Stimulated activated CD8-positive, alpha-beta memory T cell treated with anti-CD3 and anti-CD28 coated beads, Interleukin-15, amount 100 ng/mL, for 24 hours (primary cell): Measurements from ENCODE around the gene BICDL1.
A peak's percentile ranks its signal among the peaks of the same experiment; 100 is the strongest.
"Not testable (repeated sequence)": the region's sequence is repeated elsewhere in the genome, so short reads cannot be mapped to it uniquely, and the experiment has no call there.

Experiments
- DNase-seq: peaks from one replicate; pipeline ENCODE4 v3.0.0-alpha.2; 2020; ENCODE audit warnings: low read depth

BICDL1 gene, protein sequence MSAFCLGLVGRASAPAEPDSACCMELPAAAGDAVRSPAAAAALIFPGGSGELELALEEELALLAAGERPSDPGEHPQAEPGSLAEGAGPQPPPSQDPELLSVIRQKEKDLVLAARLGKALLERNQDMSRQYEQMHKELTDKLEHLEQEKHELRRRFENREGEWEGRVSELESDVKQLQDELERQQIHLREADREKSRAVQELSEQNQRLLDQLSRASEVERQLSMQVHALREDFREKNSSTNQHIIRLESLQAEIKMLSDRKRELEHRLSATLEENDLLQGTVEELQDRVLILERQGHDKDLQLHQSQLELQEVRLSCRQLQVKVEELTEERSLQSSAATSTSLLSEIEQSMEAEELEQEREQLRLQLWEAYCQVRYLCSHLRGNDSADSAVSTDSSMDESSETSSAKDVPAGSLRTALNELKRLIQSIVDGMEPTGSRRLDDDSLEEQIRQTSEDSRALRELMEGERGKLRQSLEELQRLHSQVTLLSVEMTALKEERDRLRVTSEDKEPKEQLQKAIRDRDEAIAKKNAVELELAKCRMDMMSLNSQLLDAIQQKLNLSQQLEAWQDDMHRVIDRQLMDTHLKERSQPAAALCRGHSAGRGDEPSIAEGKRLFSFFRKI

GRCh38 chr12:119988472-119989360, at the start of gene BICDL1:
TSS of gene BICDL1 (plus strand) at chr12:119989236. CDS start at chr12:119989869, 633 bp downstream.
- peak; percentile 95 for DNase-seq

GRCh38 chr12:119940897-119941296, 48.1 kb upstream of the BICDL1 start:
- no peak for DNase-seq

GRCh38 chr12:119942386-119942785, 46.6 kb upstream of the BICDL1 start:
- DNase-seq = no peak

DNA sequence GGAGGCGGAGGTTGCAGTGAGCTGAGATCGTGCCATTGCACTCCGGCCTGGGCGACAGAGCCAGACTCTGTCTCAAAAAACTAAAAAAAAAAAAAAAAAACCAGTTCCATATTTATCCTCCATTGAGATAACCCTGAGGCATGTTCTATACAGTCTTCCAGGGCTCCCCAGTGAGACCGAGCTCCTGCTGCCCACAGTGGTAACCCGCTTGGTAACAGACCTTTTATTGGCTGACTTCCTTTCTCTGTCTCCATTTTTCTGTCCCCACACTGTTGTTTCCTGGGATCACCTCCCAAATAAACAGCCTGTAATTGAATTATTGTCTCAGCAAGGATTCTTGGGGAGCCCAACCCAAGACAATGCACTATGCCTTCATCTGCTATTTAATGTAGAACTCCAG, 42.8 kb upstream of the BICDL1 start:
- no peak for DNase-seq

DNA sequence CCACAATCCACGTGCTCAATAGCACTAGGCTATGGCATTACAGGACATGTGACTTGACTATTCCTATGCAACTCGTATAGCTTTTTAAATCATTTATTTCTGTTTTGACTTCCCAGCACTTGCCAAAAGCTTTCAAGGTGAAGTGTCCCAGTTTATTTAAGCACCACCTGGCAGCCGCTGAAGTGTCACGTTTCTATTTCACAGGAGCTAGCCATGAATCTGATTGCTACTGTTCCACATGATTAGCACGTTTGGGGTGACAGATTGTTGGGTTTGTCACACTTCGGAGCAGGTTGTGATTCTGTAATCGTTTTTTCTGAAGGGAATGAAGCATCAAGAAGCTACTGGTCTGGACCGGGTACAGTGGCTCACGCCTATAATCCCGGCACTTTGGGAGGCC, 39.9 kb upstream of the BICDL1 start:
- DNase-seq = no peak

DNA sequence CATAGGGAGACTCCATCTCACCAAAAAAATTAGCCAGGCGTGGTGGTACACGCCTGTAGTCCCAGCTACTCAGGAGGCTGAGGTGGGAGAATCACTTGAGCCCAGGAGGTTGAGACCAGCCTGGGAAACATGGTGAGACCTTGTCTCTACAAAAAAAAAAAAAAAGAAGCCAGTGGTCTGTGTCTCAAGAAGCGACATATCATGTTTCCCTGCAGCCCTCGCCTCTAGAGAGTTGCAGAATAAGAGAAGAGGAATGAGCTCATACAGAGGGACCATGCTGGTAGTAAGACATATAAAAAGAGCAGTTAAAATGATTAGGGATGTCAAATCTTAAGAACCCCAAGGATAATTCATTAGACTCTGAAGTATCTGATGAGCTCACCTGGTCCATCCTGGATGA, 39.4 kb upstream of the BICDL1 start:
- no peak for DNase-seq

GRCh38 chr12:119956047-119956446, 33.0 kb upstream of the BICDL1 start:
- DNase-seq = no peak

- DNase-seq = no peak
Measured at GRCh38 chr12:119957135-119957534, 31.9 kb upstream of the BICDL1 start.

GRCh38 chr12:119959435-119959834, 29.6 kb upstream of the BICDL1 start:
- DNase-seq = no peak

GRCh38 chr12:119964123-119964522, 24.9 kb upstream of the BICDL1 start:
- no peak for DNase-seq

DNA sequence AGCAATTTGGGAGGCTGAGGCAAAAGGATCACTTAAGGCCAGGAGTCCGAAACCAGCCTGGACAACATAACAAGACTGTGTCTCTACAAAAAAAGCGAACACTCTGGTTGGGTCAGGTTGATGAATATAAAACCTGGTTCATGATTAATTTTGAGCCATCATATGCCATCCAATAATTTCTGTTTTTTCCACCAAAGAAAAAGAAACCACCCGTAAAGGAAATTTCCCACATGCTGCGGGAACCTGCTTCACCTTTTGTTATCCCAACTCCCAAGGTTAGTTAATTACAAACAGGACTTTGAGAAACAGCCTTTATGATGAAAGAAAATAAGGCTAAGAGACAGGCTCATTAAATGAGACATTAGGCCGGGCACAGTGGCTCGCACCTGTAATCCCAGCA, 24.1 kb upstream of the BICDL1 start:
- DNase-seq = no peak

DNA sequence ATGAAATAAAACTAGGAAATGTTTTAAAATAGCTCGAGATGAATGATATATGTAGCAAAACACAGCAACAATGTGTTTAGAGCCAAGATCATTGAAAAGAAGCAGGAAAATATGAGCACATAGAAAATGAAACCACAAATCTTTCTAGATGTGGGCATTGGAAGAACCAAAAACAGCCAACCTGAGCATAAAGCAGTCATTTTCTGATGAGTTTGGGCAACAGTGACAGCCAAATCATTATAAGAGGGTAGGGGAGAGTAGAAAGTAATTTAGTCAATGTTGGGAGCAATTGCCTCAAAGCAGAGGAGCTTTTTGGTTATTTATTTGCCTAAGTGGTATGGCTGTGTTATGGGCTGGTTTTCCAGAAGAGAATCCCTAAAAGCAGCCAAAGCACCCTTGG, 8.8 kb upstream of the BICDL1 start:
- no peak for DNase-seq

DNA sequence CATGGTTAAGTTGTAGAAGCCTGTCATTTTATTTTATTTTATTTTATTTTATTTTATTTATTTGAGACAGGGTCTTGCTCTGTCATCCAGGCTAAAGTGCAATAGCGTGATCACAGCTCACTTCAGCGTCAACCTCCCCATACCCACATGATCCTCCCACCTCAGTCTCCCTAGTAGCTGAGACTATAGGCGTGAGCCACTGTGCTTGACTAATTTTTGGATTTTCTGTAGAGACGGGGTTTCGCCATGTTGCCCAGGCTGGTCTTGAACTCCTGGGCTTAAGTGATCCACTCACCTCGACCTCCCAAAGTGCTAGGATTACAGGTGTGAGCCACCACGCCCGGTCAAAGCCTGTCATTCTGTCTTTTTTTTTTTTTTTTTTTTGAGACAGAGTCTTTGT, 8.3 kb upstream of the BICDL1 start:
- not testable (repeated sequence) for DNase-seq

- DNase-seq = no peak
Measured at GRCh38 chr12:119989361-119989730, 310 bp downstream of the BICDL1 start.

DNA sequence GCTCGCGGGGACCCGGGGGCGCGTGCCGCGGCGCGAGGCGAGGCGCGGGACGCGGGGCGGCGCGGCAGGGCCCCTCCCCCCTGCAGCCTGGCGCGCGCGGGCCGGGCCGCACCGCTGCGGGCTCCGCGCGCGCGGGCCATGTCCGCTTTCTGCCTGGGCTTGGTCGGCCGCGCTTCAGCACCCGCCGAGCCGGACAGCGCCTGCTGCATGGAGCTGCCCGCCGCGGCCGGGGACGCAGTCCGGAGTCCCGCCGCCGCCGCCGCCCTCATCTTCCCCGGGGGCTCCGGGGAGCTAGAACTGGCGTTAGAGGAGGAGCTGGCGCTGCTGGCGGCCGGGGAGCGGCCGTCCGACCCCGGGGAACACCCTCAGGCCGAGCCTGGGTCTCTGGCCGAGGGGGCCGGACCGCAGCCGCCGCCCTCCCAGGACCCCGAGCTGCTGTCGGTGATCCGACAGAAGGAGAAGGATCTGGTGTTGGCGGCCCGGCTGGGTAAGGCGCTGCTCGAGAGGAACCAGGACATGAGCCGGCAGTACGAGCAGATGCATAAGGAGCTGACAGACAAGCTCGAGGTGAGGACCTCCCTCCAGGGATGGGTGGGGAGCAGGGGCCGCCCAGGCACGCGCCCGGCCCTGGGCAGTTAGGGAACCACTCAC, 820 bp downstream of the BICDL1 start:
- no peak for DNase-seq

GRCh38 chr12:119990382-119990874, 1.4 kb downstream of the BICDL1 start:
- no peak for DNase-seq

GRCh38 chr12:119992129-119992705, 3.2 kb downstream of the BICDL1 start:
- no peak for DNase-seq

DNA sequence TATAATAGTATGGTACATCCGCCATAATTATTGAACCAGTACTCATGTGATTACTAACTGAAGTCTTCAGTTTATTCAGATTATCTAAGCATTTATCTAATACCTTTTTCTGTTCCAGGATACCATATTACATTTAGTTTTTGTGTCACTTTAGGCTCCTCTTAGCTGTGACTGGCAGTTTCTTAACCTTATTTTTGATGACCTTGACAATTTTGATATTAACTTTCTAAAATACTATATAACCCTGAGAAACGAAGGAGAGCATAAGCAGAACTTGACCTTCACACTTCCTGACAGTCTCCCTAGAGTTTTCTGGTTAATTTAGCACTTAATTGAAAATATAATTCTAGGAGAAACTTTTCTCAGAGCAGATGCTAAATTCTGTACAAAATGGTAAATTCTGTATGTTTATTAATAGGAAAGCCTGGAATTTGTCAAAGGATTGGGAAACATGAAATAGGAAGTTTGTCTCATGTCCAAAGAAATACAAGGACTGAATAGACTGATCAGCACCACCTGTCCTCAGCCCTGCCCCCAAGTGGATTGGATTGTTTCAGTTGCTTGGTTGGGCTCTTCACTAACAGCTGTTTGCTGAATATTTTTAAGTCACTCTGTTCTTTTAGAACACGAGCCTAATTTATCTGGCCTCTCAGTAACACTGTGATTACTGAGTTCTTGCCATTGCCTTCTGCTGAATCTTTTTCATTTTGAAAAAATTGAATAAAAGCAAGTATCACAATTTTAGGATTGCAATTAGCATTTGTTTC, 6.0 kb downstream of the BICDL1 start:
- no peak for DNase-seq

DNA sequence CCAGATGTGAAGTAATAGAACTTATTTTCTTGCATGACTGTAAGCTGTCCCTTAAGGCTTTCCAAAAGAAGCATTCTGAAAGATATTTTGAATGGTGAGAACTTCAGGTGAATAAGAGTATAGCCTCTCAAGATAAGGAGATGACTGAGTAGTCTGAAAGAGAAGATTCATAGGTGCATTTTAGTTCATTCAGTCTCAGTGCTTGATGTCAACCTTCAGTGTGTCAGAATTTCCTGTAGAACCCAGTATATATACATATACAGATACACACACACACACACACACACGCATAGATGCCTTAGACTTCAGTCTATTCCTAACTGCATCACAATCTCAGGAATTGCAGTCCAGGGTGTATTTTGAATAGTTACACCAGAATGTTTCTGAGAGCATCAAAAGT, 7.4 kb downstream of the BICDL1 start:
- DNase-seq = no peak

DNA sequence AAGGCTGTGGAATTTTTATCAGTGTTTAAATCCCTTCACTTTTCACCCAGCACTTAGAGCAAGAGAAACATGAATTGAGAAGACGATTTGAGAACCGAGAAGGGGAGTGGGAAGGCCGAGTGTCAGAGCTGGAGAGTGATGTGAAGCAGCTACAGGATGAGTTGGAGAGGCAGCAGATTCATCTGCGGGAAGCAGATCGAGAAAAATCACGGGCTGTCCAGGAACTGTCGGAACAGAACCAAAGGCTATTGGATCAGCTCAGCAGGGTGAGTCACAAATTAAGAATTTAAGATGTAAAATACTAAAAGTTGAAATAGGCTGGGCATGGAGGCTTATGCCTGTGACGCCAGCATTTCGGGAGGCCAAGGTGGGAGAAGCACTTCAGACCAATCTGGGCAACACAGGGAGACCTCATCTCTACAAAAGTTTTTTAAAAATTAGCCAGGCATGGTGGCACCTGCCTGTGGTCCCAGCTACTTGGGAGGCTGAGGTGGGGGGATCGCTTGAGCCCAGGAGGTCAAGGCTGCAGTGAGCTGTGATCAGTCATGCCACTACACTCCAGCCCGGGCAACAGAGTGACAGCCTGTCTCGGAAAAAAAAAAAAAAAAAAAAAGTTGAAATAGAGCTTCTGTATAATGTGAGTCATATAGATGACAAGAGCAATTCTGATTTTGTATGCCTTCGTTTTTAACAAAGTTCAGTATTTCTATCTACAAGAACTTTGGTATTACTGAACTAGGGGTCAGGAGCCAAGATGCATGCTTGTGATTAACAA, 9.6 kb downstream of the BICDL1 start:
- DNase-seq = no peak
